Mucosa of gallbladder (tissue), 1 donor: ENCODE results near the gene TMCC3. TPM values are rescaled to one million over a fixed set of nuclear protein-coding genes. Genes with fewer than 3 reads are reported as not detected.
"Not testable (repeated sequence)": the region's sequence is repeated elsewhere in the genome, so short reads cannot be mapped to it uniquely, and the experiment has no call there.

Experiments
- DNase-seq: peaks from one replicate; pipeline ENCODE4 v3.0.0-alpha.2; 2020; ENCODE audit warnings: low spot score
- total RNA-seq: library from RNA; stranded (reverse); gene quantifications from one replicate; pipeline ENCODE4 v1.2.1, GENCODE V29; 2021
- donor health status: DM: no; HTN: no; CAD: no.

Gene TMCC3
- total RNA-seq, 1 donor from 2014 or later, result 6.1 TPM

DNA sequence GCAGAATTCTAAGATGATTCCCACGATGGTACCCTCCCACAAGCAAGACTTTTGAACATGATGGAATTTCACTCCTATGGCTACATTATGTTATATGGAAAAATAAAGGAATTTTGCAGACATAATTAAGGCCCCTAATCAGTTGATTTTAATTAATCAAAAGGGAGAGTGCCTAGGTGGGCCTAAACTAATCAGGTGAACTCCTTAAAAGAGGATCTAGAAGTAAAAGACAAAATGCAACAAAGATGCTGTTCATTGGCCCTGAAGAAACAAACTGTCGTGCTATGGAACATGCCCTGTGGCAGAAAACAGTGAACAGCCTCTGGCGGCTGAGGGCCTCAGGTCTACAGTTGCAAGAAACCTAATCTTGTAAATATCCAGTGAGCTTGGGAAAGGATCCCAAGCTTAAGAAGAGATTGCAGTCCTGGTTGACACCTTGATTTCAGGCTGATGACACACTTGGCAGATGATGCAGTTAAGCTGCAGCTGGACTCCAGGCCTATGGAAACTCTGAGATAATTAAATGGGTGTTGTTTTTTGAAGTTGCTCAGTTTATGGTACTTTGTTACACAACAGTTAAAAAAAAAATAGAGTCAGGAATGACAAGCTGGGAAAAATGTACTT is 13.8 kb downstream of the TMCC3 start:
- DNase-seq, result no peak

DNA sequence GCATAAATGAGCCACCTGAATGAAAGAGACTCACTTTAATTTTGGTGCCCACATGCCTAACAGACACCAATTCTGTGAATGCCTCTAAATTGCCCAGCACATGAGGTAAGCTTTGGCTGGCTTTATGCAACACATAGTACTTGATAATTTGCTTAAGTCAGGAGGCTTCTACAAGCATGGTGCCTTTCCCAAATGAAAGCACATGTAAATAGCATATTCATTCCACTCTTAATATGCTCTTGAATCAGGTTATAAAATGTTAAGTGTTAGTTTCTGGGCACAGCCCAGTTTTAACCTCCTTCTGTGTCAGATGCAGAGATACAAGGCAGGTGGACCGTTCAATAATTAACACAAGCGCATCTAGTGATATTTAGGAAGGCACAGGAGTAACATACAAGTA is 15.6 kb downstream of the TMCC3 start:
- DNase-seq, result no peak

DNA sequence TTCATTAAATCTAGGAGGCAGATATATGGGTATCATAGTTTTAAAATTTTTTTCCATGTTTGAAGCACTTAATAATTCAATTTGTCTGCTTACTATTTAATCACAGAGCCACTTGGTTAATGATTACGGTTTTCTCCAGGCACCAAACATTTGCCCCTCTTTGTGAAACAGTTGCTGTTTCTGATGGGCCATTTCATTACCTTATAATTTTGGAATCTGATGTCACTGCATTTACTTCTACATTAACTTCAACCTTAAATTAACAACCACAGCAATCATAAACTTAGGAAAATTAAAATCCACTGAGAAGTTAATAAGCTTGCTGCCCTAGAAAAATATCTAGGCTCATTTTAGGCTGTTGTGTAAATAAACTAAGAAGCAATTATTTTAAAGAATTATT is 17.0 kb downstream of the TMCC3 start:
- no peak for DNase-seq

DNA sequence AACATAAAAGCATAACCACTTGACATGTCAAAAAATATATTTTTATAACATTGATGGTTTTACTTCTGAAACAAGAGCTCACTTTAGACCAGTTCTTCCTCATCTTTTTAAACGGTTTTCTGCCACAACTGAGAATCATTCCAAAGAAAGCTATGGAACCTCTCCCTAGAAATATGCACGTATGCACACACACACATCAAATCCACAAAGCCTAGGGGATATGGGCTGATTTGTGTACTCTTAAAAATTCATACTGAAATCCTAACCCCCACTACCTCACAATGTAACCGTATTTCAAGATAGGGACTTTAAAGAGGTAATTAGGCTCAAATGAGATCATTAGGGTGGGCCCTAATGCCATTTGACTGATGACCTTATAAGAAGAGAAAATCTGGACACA is 19.3 kb downstream of the TMCC3 start:
- DNase-seq, result no peak

DNA sequence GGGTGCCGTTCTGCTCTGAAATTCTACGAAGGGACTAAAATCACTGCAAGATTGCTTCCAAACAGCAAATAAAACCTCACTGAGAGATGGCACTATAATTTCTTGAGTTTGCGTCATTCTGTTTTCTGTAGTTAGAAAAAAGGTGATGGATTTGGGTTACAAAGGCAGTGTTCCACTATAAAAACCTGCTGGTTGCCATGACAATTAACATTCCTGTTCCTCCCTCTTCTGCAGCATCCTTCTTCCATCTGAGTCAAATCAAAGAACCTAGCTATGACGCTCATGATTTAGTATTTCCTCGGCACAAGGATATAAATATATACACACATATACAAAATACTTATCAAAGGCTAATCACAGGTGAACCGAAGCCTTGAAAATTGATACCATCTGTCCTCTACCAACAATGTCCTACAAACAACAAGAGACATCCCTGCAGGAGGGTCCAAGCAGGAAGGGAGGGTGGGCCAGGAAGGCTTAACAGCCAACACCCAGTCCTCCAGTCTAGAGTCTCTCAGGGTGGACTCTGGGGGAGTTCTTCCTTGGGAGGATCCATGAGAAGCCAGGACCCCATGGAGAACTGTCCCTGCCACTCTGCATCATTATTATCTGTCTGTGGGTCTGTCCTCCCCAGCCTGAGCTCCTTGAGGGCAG is 21.4 kb downstream of the TMCC3 start:
- DNase-seq, result no peak

DNA sequence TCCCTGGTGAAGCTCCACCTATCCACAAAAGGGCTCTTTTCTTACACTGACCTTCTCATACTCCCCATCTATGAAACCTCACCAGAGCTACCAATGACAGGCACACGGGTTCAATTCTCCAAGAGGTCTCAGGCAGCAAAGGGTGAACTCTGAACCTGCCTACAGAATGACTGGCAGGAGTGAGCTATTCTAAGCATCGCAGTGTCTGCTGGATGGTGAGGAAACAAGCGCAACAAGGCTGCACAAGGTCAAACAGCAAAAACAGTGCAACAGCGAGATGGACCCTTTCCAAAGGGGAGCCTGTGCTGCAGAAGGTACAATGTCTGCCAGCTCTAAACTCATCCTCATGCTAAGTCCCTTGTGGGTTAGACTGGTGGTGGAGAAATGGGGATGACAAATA is 22.0 kb downstream of the TMCC3 start:
- no peak for DNase-seq

DNA sequence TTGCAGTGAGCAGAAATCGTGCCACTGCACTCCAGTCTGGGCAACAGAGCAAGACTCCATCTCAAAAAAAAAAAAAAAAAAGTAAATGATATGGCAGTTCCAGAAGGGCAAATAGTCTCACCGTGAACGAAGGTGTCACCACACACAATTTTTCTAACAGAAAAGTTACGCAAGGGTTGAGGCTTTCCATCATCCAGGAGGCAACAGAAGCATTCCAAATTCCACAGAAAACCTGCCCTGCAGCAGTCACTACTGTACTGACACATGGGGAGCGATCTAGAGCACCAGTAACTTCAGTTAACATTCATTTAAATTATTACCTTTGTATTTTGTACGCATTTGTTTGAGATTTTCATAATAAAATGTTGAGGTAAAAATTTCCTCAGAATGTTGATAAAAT is 24.8 kb downstream of the TMCC3 start:
- no peak for DNase-seq

DNA sequence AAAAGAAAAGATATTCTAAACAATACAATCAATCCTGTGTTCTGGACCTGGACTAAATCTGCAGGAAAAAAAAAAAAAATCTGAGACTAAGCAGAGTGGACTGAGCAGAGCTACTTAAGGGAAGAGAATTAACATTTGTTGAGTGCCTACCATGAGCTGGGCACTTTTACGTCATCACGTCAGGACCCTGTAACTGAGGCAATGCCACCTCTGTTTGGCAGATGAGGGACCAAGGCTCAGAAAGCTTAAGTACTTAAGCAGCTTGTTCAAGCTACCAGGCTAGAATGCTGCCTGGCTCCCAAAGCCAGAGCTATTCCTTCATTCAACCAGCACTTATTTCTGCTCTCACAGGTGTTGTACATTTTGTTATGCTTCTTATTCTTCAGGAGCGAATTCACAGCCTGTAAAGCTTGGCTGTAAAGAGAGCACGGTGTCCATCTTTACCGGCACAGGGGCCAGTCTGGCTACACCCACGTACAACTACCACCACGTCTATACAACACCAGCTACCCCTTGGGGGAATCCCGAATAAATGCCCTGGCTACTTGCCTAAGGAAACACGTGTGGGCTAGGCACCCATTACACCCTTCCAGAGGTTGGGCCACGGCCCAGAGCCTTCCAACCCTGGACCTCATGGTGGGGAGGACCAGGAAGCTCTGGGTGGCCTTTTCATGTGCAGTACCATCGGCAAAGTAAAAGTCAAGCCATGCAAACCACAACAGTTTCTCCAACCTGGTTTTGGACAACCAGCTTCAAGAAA is 27.0 kb downstream of the TMCC3 start:
- no peak for DNase-seq

DNA sequence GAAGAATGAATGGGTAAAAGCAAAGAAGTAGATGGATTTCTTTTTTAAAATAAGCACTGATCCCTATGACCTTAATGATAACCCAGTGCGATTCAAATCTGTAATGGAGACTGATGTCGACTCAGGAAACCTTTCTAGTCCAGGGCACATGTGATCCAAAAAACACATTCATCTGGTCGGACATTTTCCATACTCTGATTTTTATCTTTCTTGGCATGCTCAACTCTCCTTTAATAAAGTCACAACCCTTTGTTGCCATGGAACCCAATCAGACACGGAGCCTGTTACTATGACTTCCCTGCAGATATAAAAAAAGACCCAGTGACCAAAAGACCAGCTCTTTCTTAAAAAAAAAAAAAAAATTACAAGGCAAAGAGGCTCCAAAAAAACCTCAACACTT is 27.9 kb downstream of the TMCC3 start:
- DNase-seq, result no peak

DNA sequence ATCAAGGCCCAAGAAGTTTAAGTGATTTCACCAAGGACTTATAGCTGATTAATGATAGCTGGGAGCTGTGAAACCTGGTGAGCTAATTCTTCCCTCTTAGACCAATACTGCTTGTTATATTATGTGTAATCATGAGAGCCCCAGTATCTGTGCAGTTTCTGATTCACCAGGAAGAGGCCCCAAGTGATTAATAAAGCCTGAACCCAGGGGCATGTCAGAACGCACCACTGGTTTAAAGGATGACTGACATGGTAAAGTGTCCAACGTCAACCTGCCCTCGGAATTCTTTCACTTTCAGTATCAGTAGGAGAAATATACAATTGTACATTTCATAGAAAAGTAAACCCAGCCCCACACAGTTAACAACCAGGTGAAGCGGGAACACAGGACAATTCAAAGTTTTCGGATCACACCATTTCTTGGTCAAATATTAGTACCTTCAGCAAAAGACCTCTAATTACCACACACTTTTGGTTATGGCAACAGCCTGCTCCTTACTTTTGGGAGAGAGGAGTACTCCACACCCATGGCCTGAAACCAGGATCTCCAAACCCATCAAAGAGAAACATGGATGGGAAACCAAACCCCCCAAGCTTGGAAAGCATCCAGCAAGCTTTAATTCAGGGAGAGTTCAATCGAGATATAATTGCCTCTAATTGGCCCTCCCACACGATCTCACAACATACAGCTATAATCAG is 28.5 kb downstream of the TMCC3 start:
- no peak for DNase-seq

DNA sequence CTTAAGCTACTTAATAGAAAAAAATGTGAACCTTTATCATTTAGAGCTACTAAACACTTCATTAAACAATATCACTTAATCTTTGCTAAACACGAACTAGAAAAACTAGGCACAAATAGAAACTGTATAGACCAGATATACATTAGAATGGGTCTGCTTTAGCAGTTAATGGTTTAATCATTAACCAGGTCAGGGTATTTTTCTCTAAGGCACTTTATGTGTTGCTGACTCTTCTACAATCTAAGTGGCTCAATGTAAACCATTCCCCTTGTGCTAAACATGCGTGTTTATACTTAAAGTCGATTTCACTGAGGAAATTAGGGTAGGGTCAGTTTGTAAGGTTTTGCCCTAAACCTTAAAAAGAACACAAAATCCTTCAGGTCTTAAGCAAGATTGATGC is 29.7 kb downstream of the TMCC3 start:
- DNase-seq, result no peak

DNA sequence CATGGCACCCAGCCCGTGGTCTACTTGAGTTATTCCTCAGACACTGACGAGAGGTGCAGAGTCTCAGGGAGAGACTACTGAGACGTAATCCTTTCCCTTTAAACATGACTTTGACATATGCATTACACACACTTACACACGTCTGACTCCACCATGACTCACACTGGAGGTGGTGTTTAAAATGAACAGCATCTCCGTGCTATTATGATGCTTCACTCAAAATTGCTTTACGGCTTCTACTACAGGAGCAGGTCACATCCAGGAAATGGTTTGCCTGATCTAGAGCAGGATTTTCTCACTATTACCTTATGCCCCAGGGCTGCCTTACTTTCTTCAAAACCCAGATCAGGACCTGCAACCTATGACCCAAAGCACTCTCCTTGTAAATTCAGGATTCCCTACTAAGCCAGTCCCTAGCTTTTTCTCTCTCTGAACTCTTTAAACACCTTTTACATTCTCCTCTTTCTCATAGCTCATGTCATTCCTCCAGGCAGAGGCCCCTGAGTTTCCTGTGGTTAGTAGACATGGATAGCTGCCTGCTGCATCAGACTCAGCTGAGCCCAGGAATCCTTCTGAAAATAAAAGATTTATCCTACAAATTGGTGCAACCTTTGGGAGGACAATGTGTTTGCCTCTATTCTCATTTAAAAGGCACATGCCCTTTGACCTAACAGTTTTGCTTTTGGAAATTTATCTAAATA is 31.2 kb downstream of the TMCC3 start:
- DNase-seq, result no peak

DNA sequence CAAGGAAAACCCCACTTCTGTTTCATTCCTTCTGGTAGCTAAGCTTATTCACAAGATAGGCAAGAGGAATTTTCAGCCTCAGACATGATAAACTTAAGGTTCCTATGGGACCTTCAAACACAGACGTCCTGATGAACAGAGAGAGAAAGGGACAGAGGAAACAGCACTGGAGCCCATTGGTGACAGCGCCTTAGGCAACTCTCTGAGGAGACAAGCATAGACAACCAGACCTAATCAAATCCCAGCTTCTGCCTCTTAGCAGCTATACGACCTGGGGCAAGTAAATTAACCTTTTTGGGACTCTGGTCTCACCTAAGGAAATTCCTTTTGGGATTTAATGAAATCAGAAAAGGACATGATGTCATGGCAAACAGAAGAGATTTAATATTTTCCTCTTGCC is 33.3 kb downstream of the TMCC3 start:
- DNase-seq, result no peak

DNA sequence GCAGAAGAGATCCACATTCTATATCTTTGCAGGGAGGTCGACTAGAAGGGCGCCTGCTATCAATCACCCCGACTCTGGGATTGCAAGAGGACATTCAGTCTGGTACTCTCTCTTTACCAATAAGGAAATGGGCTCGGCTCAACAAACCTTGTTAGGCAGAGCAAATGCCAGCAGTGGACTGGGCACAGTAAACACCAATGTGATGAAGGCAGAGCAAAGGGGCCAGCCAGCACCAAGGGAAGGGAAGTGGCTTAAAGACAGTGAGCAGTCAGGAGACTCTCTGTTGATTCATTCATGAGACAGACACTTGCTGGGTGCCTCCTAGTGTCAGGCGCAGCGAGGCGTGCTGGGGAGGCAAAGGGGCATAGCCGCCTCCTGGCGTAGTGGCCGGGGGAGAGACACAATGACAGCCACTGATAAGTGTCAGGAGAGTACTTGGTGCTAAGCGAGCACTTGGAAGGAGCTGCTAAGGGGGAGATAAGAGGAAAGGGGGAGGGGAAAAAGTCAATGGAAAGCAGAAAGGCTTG is 34.1 kb downstream of the TMCC3 start:
- DNase-seq, result peak; percentile 22

DNA sequence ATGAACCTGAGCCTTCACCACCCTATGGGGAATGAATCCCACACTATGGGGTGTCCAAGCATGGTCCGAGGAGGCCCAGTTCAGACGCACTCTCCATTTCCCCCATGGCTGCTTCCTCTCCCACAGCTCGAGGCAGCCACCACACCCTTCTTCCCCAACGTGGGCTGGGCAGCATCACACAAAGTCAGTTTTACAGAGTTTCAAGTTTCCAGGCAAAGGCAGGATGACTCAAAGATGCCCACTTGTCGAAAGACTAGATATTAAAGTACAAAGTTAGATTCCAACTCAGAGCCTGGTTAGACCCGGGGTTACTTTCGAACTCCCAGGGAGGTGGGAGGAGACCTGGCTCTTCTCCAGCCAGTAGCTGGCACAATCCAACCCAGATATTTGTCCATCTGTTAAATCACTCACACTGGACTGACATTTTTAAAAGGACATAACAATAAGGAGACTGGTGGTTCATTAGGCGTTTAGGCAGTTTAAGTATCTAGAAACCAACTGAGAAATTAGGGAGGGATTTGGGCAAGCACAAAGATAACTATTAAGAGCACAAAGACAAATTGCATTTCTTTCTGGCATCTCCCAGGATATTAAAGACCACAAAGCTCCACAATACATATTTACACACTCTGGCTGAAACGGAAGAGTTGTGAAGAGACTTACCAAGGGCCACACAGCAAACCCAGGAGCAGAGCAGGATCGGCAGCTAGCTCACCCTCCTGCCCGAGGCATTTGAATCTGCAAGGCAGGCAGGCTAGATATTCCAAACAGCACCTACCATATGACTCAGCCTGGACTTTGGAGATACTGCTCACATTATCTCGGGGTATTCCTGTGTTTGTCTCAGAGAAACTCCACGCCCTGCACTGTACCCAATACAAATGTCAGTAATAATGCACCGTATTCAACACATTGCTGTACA is 34.8 kb downstream of the TMCC3 start:
- peak; percentile 58 for DNase-seq

DNA sequence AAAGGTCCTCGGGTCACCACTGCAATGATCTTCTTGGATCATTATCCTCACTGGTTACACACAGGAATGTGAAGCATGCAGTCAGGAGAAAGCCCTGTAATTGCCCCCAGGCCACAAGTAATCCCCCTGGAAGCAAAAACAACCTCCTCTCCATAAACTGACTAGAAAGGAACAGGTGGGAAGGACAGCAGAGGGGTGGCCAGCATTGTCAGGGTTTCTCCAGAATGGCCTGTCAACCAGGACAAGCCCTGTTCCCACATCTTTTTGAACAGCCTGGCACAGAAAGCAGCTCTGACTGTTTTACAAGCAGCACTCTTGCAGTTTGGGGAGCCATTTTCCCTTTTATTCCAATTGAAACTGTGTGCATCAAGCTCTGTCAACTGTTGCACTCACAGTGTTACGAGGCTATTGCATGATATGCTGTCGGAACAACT is 36.1 kb downstream of the TMCC3 start:
- DNase-seq, result no peak

DNA sequence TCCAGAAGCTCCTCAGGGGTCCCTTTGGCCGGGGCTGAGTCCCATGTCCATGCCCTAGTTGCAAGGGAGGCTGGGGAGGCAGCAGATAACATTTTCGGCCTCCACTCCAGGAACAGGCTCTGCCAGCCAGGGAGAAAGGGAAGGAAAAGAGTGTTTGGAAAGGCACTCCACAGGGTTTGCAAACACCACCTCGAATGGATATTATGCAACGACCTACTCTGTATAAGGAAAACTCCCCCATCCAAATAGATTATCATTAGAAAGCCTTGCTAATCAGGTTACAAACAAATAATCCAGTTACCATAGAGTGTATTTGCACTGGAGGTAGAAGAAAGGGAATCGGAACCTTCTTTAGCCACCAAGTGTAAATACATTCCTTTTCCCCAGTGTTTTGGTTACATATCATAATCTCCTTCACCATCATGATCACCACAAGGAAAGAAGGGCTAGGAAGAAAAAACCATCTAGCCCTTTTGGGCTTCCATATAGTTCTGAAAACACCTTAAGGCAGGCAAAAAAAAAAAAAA is 40.4 kb downstream of the TMCC3 start:
- no peak for DNase-seq

DNA sequence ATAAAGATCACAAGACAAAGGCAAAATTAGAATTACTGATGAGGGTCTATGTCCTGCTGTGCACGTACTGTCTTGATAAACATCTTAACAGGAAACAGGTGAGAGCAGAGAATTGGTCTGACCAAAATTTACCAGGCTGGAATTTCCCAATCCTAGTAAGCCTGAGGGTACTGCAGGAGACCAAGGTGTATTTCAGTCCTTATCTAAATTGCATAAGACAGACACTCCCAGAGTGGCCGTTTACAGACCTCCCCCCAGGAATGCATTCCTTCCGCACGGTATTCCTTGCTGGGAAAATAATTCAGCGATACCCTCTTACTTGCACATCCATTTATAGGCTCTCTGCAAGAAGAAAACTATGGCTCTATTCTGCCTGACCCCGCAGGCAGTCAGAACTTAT is 43.5 kb downstream of the TMCC3 start:
- DNase-seq, result not testable (repeated sequence)

DNA sequence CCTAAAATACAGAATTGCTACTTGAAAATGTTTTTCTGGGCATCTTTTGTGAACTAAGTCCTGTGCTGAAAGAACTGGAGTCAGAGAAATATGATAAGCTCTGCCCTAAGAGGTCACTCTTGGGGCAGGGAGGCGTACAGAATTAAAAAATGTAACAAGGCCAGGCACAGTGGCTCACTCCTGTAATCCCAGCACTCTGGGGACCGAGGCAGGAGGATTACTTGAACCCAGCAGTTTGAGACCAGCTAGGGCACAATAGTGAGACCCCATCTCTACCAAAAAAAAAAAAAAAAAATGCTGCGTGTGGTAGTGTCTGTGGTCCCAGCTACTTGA is 46.0 kb downstream of the TMCC3 start:
- no peak for DNase-seq
